GM13976 (cell line): ENCODE data around the gene BRINP3.

Source experiments
- DNase-seq: peaks from one replicate; pipeline ENCODE4 v3.0.0; 2012; ENCODE audit warnings: low spot score
- in situ Hi-C: fragments of 300-500 bp; cut with MboI; formaldehyde crosslinking; loops from one replicate; pipeline ENCODE4 v1.12.0; 2022; ENCODE audit warnings: low sequenced_read_pairs, mixed read lengths, inconsistent platforms; ENCODE audit not compliant: unreplicated experiment
- TF ChIP-seq, protein P1 (sequence below): IDR thresholded peaks from 2 replicates; pipeline ENCODE4 v1.5.1; 2012; ENCODE audit warnings: borderline replicate concordance, mild to moderate bottlenecking; ENCODE audit not compliant: insufficient read depth; ENCODE audit errors: extremely low read depth, missing control alignments, control extremely low read depth

Gene BRINP3

DNA sequence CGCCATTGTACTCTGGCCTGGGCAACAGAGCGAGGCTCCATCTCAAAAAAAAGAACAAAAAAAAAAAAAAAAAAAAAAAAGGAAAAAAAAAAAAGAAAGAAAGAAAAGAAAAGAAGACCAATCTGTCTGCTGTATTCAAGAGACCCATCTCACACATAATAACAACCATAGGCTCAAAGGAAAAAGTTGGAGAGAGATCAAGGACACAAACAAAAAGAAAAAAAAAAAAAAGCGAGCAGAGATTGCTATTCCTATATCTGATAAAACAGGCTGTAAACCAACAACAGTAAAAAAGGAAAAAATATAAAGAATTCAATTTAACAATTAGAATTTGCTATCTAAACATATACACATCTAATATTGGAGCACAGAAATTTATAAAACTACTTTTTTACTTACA lies 150.4 kb downstream of the BRINP3 start:
- TF ChIP-seq, protein P1, sequence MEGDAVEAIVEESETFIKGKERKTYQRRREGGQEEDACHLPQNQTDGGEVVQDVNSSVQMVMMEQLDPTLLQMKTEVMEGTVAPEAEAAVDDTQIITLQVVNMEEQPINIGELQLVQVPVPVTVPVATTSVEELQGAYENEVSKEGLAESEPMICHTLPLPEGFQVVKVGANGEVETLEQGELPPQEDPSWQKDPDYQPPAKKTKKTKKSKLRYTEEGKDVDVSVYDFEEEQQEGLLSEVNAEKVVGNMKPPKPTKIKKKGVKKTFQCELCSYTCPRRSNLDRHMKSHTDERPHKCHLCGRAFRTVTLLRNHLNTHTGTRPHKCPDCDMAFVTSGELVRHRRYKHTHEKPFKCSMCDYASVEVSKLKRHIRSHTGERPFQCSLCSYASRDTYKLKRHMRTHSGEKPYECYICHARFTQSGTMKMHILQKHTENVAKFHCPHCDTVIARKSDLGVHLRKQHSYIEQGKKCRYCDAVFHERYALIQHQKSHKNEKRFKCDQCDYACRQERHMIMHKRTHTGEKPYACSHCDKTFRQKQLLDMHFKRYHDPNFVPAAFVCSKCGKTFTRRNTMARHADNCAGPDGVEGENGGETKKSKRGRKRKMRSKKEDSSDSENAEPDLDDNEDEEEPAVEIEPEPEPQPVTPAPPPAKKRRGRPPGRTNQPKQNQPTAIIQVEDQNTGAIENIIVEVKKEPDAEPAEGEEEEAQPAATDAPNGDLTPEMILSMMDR = no peak
- DNase-seq = no peak
- in situ Hi-C loops = no loop called here

DNA sequence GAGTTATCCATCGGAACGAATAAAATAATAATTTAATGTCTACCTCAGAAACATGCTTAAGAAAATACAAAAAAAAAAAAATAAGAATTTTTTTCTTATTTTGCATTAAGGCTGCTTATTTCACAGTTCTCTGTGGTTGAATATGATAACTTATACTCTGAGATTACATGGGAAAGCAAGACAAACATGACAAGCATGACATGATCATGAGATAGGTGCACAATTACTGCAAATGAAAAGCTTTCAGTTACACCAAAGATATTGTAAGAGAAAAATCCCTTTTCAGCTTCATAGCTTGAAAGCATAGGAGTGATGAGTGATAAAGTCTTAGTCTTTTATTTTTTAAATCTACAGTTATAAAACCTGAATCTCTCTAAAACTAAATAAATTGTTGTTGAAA lies 154.1 kb downstream of the BRINP3 start:
- TF ChIP-seq, protein P1 = no peak
- DNase-seq = no peak
- in situ Hi-C loops = no loop called here

DNA sequence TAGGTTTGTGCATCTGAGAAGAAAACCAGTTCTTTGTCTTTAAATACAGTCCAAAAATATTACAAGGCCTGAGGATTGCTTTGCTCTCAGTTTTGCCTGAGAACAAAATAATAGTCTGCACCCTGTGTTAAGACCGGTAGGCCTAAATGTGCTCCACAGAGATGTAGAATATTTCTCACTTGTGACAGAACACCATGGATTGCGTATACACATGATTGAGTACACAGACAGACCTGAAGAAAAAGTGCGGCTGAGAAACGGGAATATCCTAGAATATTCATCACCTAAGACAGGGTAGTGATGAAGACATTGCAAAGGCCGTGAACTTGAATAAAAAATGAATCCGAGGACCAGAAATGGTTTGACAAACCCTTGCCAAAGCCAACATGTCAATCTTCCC lies 155.4 kb downstream of the BRINP3 start:
- DNase-seq = no peak
- in situ Hi-C loops = no loop called here
- TF ChIP-seq, protein P1 = no peak

DNA sequence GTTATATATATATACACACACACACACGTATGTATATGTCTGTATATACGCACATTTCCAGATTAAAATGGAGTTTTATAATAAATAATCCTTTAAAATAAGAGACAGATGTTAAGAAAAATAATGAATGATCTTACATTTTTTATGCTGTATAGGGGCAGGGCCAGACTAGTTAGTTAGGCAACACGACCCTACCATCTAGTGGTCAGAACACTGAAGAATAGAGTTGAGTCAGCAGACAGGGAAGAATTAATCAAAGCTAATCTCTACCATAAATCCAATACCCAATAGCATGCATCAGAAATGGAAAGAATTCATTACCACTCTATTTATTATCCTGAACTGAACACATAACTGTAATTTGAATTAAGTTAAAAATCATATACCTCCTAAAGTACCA lies 156.7 kb downstream of the BRINP3 start:
- TF ChIP-seq, protein P1 = no peak
- in situ Hi-C loops = no loop called here
- DNase-seq = no peak

DNA sequence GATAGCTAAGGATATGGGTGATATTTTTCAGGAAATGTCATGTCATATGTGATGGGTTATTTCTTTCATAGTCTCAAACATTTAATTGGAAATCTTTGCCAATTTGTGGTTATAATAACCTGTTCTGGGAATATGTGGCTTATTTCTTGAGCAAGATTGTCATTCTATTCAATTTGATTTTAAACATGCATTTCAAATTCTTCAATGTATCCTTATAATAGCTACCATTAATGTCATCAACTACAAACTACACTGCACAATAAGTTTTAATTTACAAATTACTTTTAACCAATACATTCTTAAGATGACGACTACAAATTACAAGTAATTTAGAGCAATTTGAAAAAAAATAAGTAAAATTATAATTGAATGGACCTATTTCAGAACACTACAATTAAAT lies 164.9 kb downstream of the BRINP3 start:
- in situ Hi-C loops = no loop called here
- TF ChIP-seq, protein P1 = no peak
- no peak for DNase-seq

DNA sequence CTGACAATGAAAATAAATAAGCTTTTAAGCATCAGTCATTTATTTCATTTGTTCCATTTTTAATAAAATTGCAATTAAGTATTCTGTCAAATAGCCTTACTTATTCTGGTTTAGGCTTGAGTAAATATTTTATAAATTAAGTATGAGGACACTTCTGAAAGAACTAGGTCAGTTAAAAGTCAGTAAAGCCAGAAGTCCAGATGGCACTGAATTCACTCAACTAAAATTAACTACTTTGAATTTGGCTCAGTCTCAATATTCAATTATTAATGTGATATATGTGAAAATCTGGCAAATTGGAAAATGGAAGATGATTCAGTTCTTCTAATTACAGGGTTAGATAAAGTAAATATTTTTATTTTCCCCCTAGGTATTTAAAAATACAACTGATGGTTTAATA lies 174.2 kb downstream of the BRINP3 start:
- TF ChIP-seq, protein P1 = no peak
- DNase-seq = no peak
- in situ Hi-C loops = no loop called here

DNA sequence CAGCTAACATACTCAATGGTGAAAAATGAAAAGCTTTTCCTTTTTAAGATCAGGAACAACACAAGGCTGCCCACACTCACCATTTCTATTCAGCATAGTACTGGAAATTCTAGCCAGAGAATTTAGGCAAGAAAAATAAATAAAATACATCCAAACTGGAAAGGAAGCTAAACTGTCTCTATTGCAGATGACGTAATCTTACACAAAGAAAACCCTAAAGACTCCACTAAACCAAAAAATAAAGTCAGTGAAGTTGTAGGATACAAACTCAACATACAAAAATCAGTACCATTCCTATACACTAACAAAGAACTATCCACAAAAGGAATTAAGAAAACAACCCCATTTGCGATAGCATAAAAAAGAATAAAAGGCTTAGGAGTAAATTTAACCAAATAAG lies 181.2 kb downstream of the BRINP3 start:
- in situ Hi-C loops = no loop called here
- TF ChIP-seq, protein P1 = no peak
- no peak for DNase-seq
